Dedifferentiated amniotic fluid mesenchymal stem cell (primary cell): ENCODE results near the gene HMHB1.

Source experiments
- DNase-seq: peaks from one replicate; pipeline ENCODE4 v3.0.0-alpha.2; 2016; ENCODE audit errors: extremely low spot score

The HMHB1 gene

DNA sequence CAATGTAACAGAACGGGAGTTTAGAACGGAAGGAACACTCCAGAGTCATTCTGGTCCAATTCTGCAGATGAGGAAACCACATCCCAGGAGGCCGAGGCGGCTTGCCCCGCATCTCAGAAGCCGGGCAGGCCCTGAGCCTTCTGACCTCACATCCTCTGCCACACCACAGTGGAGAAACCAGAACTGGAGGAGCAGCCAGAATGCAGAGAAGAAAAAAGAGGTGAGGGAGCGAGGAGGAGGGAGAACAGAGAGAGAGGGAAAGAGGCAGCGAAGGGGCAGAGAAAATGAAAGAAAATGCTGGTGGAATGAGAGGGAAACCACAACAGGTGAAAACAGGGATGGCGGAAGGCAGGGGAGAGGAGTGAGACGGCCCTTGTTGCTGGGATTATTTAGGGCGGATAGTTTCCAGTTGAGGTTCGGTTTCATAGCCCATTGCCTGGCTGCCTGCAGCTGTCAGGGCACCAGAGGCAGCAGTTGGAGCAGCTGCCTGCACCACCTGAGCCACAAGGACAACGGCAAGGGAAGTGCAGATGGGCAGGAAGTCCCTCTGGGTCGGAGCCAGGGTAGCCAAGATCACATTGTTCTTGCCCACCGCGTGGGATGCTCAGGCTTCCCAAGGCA lies at the start of gene HMHB1:
Gene HMHB1 (plus strand): TSS at position 77 of the 621 bp plus-strand sequence.
- no peak for DNase-seq

- DNase-seq, result no peak
Measured at GRCh38 chr5:143762636-143763220, 49.2 kb upstream of the HMHB1 start.

- DNase-seq, result no peak
Measured at GRCh38 chr5:143767162-143767561, 44.8 kb upstream of the HMHB1 start.

DNA sequence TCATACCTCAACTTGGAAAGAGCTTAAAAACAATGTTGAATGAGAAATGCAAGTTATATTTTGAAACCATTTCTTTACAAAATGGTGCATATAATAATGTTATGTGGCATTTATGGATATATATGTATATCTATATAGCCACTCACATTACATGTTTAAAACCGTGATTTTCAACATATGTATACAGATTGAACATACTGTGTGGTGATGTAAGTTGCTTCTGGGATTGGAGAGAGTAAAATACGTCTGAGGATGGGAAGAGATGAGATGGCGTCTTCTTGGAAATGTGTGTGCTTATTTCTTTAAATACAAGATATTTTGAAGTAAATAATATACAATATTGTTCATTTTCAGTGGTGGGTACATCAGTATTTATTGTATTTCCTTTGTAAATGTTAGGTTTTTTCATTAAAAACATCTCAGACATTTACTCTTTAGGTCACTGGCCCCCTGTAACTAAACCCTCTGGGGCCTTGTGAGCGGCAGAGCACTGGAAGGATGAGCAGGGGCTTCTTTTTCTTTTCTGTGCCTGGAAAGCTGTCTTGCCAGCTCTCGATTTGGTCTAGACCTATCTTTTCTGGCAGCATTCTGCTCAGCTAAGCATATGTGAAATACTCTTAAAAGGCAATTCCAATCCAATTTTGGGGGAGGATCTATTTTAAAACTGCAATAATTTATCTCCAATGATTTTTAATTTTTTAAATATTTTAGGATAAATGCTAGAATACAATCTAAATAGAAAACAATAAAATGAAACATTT lies 42.8 kb upstream of the HMHB1 start:
- DNase-seq, result no peak

- no peak for DNase-seq
Measured at GRCh38 chr5:143770450-143770849, 41.5 kb upstream of the HMHB1 start.

DNA sequence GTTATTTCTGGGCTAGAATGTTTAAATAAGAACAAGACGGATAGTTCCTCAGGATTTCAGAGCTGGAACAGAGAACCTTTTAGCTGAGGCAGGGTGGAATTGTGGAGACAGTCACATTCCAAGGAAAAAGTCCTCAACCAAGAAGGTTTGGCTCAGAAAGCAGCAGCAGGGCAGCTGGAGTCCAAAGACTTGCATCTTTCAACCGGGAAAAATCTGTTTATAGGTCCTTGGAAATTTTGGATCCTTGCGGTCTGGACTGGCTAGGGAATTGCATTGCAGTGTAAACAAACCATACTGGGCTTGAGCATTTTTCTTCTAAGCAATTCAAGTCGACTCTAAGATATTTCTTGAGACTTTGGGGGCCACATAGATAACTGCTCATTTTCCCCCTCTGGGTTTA lies 40.8 kb upstream of the HMHB1 start:
- no peak for DNase-seq

DNA sequence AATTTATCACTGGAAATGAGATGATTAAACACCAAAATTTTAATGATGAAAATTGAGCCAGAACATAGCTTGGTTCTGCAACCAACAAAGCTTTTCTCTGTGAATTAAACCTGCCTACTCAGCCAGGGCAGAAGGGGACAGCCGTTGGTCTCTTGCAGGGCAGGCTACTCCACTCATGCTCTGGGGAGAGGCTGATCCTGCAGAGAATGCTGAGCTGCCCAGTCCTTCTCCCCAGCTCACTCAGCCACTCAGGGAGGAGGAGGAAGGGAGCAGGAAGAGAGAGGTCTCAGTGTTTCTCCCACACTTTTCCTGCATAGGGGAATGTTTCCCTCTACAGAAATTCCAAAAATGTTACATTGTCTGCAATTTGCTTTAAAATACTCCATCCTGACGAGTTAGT lies 40.4 kb upstream of the HMHB1 start:
- DNase-seq, result no peak

DNA sequence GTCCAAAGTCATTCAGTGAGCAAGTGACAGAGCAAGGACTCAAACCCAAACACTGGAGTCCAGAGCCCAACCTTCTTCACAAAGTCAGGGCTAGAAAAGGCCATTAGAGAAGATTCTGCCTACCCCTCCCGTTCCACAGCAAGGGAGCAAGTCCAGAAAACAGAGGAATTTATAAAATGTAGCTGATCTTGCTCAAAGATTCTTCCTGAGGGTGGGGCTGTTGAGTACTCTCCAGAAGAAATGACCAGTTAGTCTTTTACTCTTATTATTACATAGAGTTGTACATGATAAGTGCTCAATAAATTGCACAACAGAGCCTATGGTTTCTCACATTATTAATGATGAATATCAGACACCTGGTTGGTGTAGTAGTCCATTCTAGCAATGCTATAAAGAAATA lies 39.3 kb upstream of the HMHB1 start:
- DNase-seq, result no peak

DNA sequence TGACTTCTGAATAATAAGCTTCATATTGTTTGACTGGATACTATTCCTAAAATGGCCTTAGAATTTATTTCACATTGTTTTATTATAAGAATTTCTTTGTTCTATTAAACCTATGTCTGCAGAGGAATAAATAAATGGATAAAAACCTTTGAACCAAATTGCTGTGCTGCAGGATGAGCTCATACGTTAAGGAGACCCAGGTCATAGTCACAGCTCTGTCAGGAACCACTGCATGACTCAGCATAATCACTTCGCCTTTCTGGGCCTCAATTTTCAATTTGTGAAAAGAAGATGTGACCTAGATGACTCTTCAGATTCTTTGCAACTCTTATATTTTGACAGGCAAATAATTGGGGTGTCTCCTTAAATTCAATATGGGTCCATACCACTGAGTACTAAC lies 36.7 kb upstream of the HMHB1 start:
- no peak for DNase-seq

DNA sequence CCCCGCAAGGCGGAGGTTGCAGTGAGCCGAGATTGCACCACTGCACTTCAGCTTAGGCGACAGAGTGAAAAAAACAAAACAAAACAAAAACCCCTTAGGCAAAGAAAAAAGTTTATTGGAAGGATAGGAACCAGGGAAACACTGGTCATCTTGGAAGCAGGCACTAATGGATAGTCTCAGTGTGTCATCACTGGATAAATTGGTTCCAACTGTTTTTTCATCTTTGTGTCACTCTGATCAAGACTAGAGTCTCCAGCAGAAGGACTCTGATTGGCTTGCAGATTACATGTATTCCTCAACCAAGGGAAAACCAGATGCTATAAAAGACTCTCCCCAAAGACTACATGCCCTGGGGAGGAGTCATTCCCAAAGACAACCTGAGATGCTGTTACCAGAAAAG lies 35.0 kb upstream of the HMHB1 start:
- no peak for DNase-seq

DNA sequence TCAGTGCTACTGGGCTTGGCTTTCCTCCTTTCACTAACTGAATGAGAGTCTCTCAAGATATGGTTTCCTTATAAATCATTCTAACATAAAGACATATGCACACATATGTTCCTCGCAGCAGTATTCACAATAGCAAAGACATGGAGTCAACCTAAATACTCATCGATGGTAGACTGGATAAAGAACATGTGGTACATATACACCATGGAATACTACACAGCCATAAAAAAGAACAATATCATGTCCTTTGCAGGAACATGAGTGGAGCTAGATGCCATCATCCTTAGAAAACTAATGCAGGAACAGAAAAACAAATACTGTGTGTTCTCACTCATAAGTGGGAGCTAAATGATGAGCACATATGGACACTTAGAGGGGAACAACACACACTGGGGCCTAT lies 32.5 kb upstream of the HMHB1 start:
- no peak for DNase-seq

DNA sequence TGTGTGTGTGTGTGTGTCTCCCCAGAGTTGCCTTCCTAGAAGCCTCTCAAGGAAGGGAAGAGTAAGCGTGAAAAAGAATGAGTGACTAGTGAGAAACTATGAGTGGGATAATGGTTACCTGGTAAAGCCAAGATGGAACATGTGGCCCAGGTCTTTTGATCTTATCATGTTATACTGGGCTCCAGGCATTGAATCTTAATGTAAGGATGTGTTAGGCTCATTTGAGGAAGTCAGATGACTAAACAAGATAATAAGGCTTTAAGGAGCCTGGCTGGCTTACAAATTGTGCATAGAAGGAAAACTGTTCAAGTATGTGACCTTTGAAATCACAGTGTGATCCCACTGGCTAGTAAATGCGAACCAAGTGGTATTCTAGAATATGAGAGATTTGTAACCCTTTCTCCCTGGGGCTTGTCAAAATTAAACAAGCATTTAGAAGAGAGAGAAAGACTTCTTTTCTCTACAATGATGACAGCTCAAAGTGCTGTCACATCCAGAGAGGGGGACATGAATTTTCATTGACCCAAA lies 29.9 kb upstream of the HMHB1 start:
- no peak for DNase-seq

- DNase-seq, result no peak
Measured at GRCh38 chr5:143782588-143783386, 29.2 kb upstream of the HMHB1 start.

DNA sequence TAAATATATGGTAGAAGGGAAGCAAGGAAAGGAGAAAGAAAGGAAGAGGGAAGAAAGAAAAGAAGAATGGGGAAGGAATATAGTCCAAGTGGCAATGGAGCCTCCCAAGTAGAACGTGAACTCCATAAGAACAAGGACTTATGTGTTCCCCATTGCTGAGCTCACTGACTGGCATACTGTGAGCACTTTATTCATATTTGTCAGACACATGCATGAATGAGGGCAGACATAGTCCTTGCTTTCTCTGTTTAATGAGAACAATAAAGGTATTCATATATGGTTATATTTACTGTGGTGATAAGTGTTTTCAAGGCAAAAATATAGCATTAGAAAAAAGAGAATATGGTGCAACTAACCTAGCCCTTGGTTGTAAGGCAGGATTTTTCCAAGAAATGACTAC lies 23.6 kb upstream of the HMHB1 start:
- no peak for DNase-seq

DNA sequence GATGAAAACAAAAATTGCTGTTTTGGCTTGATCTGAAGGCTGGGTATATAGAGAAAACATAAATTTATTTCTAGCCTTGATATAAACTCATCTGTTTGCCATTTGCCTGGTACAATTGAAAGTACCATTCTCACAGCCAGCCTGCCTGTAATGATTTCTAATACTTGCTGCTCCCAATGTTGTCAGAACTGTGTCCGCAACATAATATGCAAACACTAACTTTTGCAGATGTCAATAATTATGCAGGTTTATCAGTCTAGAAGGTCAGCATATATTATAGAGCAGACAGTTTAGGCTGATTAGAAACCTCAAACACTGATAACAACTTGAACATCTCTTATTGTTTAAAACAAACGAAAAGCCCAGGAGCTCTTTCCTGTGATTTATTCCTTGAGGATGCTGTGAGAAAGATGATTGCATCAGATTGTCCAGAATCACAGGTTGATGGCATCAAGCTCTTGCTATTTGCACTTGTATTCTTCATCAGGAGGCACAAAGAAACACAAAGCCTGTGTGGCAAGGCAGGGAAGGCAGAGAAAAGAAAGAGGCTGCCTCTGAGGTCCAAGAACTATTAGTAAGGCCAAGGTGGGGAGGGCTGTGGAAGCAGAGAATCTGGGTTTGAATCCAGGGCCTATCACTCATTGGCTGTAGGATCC lies 21.4 kb upstream of the HMHB1 start:
- DNase-seq, result no peak

- no peak for DNase-seq
Measured at GRCh38 chr5:143791848-143792731, 19.9 kb upstream of the HMHB1 start.

GRCh38 chr5:143793249-143793648 lies 18.7 kb upstream of the HMHB1 start:
- no peak for DNase-seq

- DNase-seq, result no peak
Measured at GRCh38 chr5:143796125-143796524, 15.8 kb upstream of the HMHB1 start.

- no peak for DNase-seq
Measured at GRCh38 chr5:143796753-143797152, 15.2 kb upstream of the HMHB1 start.

DNA sequence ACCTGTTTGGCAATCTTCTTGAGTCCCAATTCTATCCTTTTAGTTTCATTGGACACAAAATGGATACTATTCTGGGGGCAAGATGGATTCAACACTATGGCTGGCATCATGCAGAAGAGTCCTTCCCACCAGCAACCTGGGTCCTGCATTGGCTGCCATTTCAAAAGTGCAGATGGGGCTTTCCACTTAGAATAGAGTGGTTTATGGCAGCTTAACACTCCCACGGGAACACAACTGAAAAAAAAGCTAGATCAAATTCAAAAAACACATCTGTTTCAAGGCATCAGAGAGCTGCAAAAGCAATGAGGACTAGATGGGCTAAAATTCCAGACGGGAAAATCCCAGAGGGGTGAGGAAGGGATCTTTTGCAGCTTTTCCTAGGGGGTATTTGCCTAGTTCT lies 11.2 kb upstream of the HMHB1 start:
- no peak for DNase-seq
